HepG2 (cell line): ENCODE data around the gene NFE2L1. TPM values are rescaled to one million over a fixed set of nuclear protein-coding genes. Genes with fewer than 3 reads are reported as not detected.

ENCODE experiments used
- ATAC-seq: fragments of 200-7000 bp; cut with Tn5 transposase; 3 replicates; pipeline ENCODE4 v1.9.1; 2020; ENCODE audit warnings: mild to moderate bottlenecking, moderate library complexity
- BruUV-seq: library from RNA; stranded (reverse); fragments of 400-500 nt; replicated peaks from 2 replicates; lab custom pipeline; 2021; lab: Mats Ljungman, UMichigan
- CTCF ChIA-PET: fragments of 300-600 bp; formaldehyde crosslinking; extraction: SDS; loops from one replicate; lab custom pipeline; 2021; ENCODE audit warnings: low total read pairs, inconsistent platforms, low intra/inter-chr PET ratio; lab: Yijun Ruan, JAX
- POLR2A ChIA-PET: fragments of 350-600 bp; sonication (Branson Sonifier 250); formaldehyde crosslinking; loops from one replicate; lab custom pipeline; 2020; ENCODE audit warnings: antibody characterized with exemption, inconsistent platforms; lab: Yijun Ruan, JAX
- DNase-seq: peaks from one replicate; pipeline ENCODE4 v3.0.0-alpha.2; 2015; ENCODE audit warnings: low spot score
- FAIRE-seq: peaks from 3 replicates; lab custom pipeline; 2011; peaks lifted over from hg19 to GRCh38; lab: Jason Lieb, UNC
- H2AFZ ChIP-seq: one replicate; pipeline ENCODE4 v1.6.1; 2011; ENCODE audit warnings: low read length, inconsistent platforms
- H3K27ac ChIP-seq: fragments of 300-600 bp; 3 replicates; pipeline ENCODE4 v1.8.0; 2011; ENCODE audit warnings: mixed run types, mild to moderate bottlenecking, mixed read lengths, low read length, inconsistent platforms; ENCODE audit not compliant: insufficient read depth; ENCODE audit errors: extremely low read length
- H3K27me3 ChIP-seq, 2 experiments: fragments of 200-600 bp in 1 of 2; 2 replicates in 1 of 2; 3 replicates in 1 of 2; pipeline versions ENCODE4 v1.6.0 to v1.8.0; 2011; ENCODE audit warnings: low read length in 2 of 2, mild to moderate bottlenecking in 2 of 2, moderate library complexity in 2 of 2, inconsistent platforms in 1 of 2; ENCODE audit not compliant: insufficient read depth in 2 of 2, control insufficient read depth in 1 of 2
- H3K36me3 ChIP-seq, 2 experiments: fragments of 200-600 bp in 1 of 2; replicated peaks in 1 of 2; 2 replicates in 1 of 2; 3 replicates in 1 of 2; pipeline versions ENCODE4 v1.5.1 to v1.8.0; 2011; ENCODE audit warnings: low read length in 2 of 2, inconsistent platforms in 1 of 2; ENCODE audit not compliant: insufficient read depth in 2 of 2, control insufficient read depth in 1 of 2
- H3K4me1 ChIP-seq: 2 replicates; pipeline ENCODE4 v1.5.1; 2012; ENCODE audit warnings: low read length, inconsistent platforms; ENCODE audit not compliant: insufficient read depth
- H3K4me2 ChIP-seq: 2 replicates; pipeline ENCODE4 v1.6.0; 2011; ENCODE audit warnings: low read depth, low read length, inconsistent platforms
- H3K4me3 ChIP-seq, 3 experiments: fragments of 200-600 bp in 1 of 3; sonication (generic), shearing (Covaris generic) in 1 of 3; replicated peaks in 1 of 3; 2 replicates each; pipeline ENCODE4 v1.5.1; 2011 to 2016; ENCODE audit warnings: low read length in 3 of 3, inconsistent platforms in 2 of 3, low read depth in 2 of 3, mild to moderate bottlenecking in 2 of 3, control low read depth in 1 of 3, mixed read lengths in 1 of 3; ENCODE audit not compliant: insufficient read depth in 1 of 3
- H3K79me2 ChIP-seq: one replicate; pipeline ENCODE4 v1.6.1; 2011; ENCODE audit warnings: low read length, inconsistent platforms; ENCODE audit not compliant: insufficient read depth
- H3K9ac ChIP-seq: 2 replicates; pipeline ENCODE4 v1.6.0; 2011; ENCODE audit warnings: mild to moderate bottlenecking, low read depth, low read length, inconsistent platforms; ENCODE audit not compliant: insufficient read depth
- H3K9me3 ChIP-seq: 2 replicates; pipeline ENCODE4 v1.5.1; 2012; ENCODE audit warnings: mild to moderate bottlenecking, low read length
- H4K20me1 ChIP-seq: 2 replicates; pipeline ENCODE4 v1.6.0; 2011; ENCODE audit warnings: inconsistent platforms, mild to moderate bottlenecking, low read length, moderate library complexity; ENCODE audit not compliant: insufficient read depth
- ARNT ChIP-seq: fragments of 450-650 bp; IDR thresholded peaks from 2 replicates; pipeline ENCODE4 v1.6.1; 2017
- CREB3 ChIP-seq: sonication (generic); formaldehyde crosslinking; IDR thresholded peaks from 2 replicates; pipeline ENCODE4 v1.5.0; 2020; ENCODE audit warnings: missing genetic modification reagents
- MXD4 ChIP-seq: IDR thresholded peaks from 2 replicates; pipeline ENCODE4 v1.6.1; 2016; ENCODE audit warnings: mild to moderate bottlenecking, missing biosample characterization, missing genetic modification reagents
- NCOA2 ChIP-seq: sonication (generic); formaldehyde crosslinking; IDR thresholded peaks from 2 replicates; pipeline ENCODE4 v1.8.0; 2022; ENCODE audit warnings: inconsistent platforms
- NCOR1 ChIP-seq: fragments of 200-600 bp; sonication (generic); IDR thresholded peaks from 2 replicates; pipeline ENCODE4 v1.7.0; 2017; ENCODE audit warnings: antibody characterized with exemption, low read length, borderline replicate concordance
- NFATC3 ChIP-seq: sonication (generic); formaldehyde crosslinking; IDR thresholded peaks from 2 replicates; pipeline ENCODE4 v1.5.1; 2020; ENCODE audit warnings: mild to moderate bottlenecking, missing genetic modification reagents
- SKI ChIP-seq: fragments of 450-650 bp; IDR thresholded peaks from one replicate; pipeline ENCODE4 v1.6.1; 2018; ENCODE audit warnings: mild to moderate bottlenecking; ENCODE audit not compliant: partially characterized antibody
- ZBTB42 ChIP-seq: sonication (generic); formaldehyde crosslinking; IDR thresholded peaks from 2 replicates; pipeline ENCODE4 v1.5.0; 2020; ENCODE audit warnings: mild to moderate bottlenecking, missing genetic modification reagents
- ZBTB7A ChIP-seq: sonication (generic); formaldehyde crosslinking; IDR thresholded peaks from 2 replicates; pipeline ENCODE4 v1.8.0; 2022; ENCODE audit warnings: mild to moderate bottlenecking, missing genetic modification reagents
- ZNF230 ChIP-seq: sonication (generic); formaldehyde crosslinking; IDR thresholded peaks from 2 replicates; pipeline ENCODE4 v1.4.0; 2020; ENCODE audit warnings: mild to moderate bottlenecking, missing genetic modification reagents
- ZNF468 ChIP-seq: sonication (generic); formaldehyde crosslinking; IDR thresholded peaks from 2 replicates; pipeline ENCODE4 v1.8.0; 2022; ENCODE audit warnings: mild to moderate bottlenecking, moderate library complexity, missing genetic modification reagents
- WGBS: methylation state at CpG from one replicate; pipeline ENCODE4 v1.1.6; 2017; ENCODE audit warnings: low lambda C conversion rate; 5-methylcytosine and 5-hydroxymethylcytosine counted together
- in situ Hi-C: cut with HindIII; loops from 2 replicates; pipeline ENCODE4 v1.10.0; 2017; ENCODE audit warnings: low pct_unique_long_range_greater_than_20kb; ENCODE audit not compliant: extremely low pct_ligation_motif_present
- intact Hi-C: fragments of 100-400 bp; cut with micrococcal nuclease; formaldehyde crosslinking; loops from one replicate; pipeline ENCODE4 v1.10.0; 2022; ENCODE audit not compliant: unreplicated experiment
- polyA plus RNA-seq, 8 experiments: library from polyadenylated mRNA; depleted of rRNA in 3 of 8; stranded (reverse) in 7 of 8; unstranded in 1 of 8; fragments of >200 nt; fragmentation: Illumina TruSeq in 4 of 8; extraction: Trizol in 4 of 8; gene quantifications; 2 replicates each; pipeline versions ENCODE4 v1.2.1 to v1.2.3, GENCODE V29; 2011 to 2016; ENCODE audit warnings: low read depth in 4 of 8, missing spikeins in 1 of 8, mixed read lengths in 1 of 8; ENCODE audit not compliant: insufficient read depth in 1 of 8
- total RNA-seq, 5 experiments: library from RNA; depleted of rRNA; stranded (reverse); fragments of >200 nt; fragmentation: Illumina TruSeq; extraction: Trizol; gene quantifications; 2 replicates each; pipeline ENCODE4 v1.2.3, GENCODE V29; 2016; ENCODE audit warnings: low read depth in 1 of 5
- TF ChIP-seq, protein P1 (sequence below): sonication (generic); formaldehyde crosslinking; IDR thresholded peaks from 2 replicates; pipeline ENCODE4 v1.4.0; 2020; ENCODE audit warnings: missing genetic modification reagents
- TF ChIP-seq, protein P2 (sequence below): sonication (generic); formaldehyde crosslinking; IDR thresholded peaks from 2 replicates; pipeline ENCODE4 v1.4.0; 2020; ENCODE audit warnings: missing genetic modification reagents, low read depth, mild to moderate bottlenecking, borderline replicate concordance
- TF ChIP-seq, protein P3 (sequence below): sonication (generic); formaldehyde crosslinking; IDR thresholded peaks from 2 replicates; pipeline ENCODE4 v1.5.0; 2020; ENCODE audit warnings: mild to moderate bottlenecking, missing genetic modification reagents

The NFE2L1 gene
- total and polyA plus RNA-seq, 2 of the 13 experiments (the other 11 are each of a cell fraction or from before 2014, with no cell fraction given): 67.0 to 234 TPM

GRCh38 chr17:48051283-48051682 is 3.1 kb downstream of the NFE2L1 start (continued):
- TF ChIP-seq ZNF230 (no peak), ZBTB7A (CRISPR knock-in tag) (no peak)

GRCh38 chr17:48051706-48052486 is 3.7 kb downstream of the NFE2L1 start:
- intact Hi-C loops: loop anchor here (2.0 kb wide), 1 partner anchor 23 kb away; no protein-coding TSS in a partner anchor
- ATAC-seq: peak; percentile 7
- Histone ChIP-seq H4K20me1 (peaks cover 45% of the 10 kb centered on the region), H3K27ac (peak overlapping the region; percentile 83), H2AFZ (no peak overlapping the region), H3K4me2 (peak overlapping the region; percentile 93), H3K79me2 (peaks cover 53% of the 10 kb centered on the region), H3K36me3 (peaks cover 24 to 62% of the 10 kb centered on the region in 2 experiments), H3K4me1 (peaks cover 69% of the 10 kb centered on the region), H3K9ac (peak overlapping the region; percentile 71), H3K4me3 (peak overlapping the region; percentile 18 to 53 (median 19); a peak in 5 of 6 replicates), H3K9me3 (no peaks in the 10 kb centered on the region), H3K27me3 (no peaks in the 10 kb centered on the region; a peak in 1 of 5 replicates)
- peak; percentile 81 for FAIRE-seq
- peak; percentile 85 for DNase-seq
- CTCF ChIA-PET: interaction anchor here (1.1 kb wide), 1 partner anchor 23 kb away, joined by 3 read pairs; no protein-coding TSS in a partner anchor
- in situ Hi-C loops: no loop called here
- POLR2A ChIA-PET: interaction anchor here (1.1 to 1.5 kb wide), 4 partner anchors 9 to 17 kb away, joined by 3 to 6 read pairs (median 4); no protein-coding TSS in a partner anchor
- no TSS peak for BruUV-seq
- WGBS: 74% methylated on average over 5 of the region's 5 CpGs
- TF ChIP-seq ZBTB42 (CRISPR knock-in tag) (no peak), SKI (peak; percentile 15), MXD4 (peak; percentile 54; the same call in 1 of the 2 replicates), NCOA2 (CRISPR knock-in tag) (0 out of 2 replicates have a peak, but pooled peaks have one; percentile 15), ZNF468 (no peak), ARNT (no peak), NCOR1 (peak; percentile 35; the same call in 1 of the 2 replicates), NFATC3 (no peak), CREB3 (CRISPR knock-in tag) (no peak)
- TF ChIP-seq, protein P1, sequence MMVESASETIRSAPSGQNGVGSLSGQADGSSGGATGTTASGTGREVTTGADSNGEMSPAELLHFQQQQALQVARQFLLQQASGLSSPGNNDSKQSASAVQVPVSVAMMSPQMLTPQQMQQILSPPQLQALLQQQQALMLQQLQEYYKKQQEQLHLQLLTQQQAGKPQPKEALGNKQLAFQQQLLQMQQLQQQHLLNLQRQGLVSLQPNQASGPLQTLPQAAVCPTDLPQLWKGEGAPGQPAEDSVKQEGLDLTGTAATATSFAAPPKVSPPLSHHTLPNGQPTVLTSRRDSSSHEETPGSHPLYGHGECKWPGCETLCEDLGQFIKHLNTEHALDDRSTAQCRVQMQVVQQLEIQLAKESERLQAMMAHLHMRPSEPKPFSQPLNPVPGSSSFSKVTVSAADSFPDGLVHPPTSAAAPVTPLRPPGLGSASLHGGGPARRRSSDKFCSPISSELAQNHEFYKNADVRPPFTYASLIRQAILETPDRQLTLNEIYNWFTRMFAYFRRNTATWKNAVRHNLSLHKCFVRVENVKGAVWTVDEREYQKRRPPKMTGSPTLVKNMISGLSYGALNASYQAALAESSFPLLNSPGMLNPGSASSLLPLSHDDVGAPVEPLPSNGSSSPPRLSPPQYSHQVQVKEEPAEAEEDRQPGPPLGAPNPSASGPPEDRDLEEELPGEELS: peak; percentile 82
- TF ChIP-seq, protein P2, sequence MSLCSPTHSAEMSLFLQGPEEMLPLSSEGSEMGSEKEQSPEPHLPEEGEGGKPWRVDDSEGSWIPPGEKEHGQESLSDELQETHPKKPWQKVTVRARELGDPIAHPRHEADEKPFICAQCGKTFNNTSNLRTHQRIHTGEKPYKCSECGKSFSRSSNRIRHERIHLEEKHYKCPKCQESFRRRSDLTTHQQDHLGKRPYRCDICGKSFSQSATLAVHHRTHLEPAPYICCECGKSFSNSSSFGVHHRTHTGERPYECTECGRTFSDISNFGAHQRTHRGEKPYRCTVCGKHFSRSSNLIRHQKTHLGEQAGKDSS (CRISPR knock-in tag): no peak
- TF ChIP-seq, protein P3, sequence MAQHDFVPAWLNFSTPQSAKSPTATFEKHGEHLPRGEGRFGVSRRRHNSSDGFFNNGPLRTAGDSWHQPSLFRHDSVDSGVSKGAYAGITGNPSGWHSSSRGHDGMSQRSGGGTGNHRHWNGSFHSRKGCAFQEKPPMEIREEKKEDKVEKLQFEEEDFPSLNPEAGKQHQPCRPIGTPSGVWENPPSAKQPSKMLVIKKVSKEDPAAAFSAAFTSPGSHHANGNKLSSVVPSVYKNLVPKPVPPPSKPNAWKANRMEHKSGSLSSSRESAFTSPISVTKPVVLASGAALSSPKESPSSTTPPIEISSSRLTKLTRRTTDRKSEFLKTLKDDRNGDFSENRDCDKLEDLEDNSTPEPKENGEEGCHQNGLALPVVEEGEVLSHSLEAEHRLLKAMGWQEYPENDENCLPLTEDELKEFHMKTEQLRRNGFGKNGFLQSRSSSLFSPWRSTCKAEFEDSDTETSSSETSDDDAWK: no peak
